Measurements from ENCODE around the gene ALDOA. TPM values are rescaled to one million over a fixed set of nuclear protein-coding genes. Genes with fewer than 3 reads are reported as not detected.

ALDOA gene
- total and polyA plus RNA-seq, 10 of the 15 experiments (the other 5 are each of a cell fraction or from before 2014, with no cell fraction given): 218 to 2,339 (median 1,095) TPM

DNA sequence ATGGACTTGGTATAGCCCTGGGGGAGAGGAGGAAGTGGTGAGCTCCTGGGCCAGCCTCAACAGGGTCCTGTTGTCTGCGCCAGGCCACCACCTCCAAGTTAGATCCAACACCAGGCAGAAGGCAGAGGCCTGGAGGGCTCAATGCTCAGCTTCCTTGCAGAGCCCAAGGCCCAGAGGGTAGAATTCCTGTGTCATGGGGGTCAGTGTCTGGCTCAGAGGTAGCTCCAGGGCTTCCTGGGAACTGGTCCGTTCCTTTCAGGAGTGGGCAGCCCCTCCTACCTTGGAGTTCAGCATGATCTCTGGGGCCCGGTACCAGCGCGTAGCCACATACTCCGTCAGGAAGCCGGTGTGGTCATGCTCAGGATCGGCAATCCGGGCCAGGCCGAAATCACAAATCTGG lies 52.2 kb downstream of the ALDOA start:
- 97% methylated on average over 10 of the region's 10 CpGs for WGBS (ENCODE audit: insufficient coverage, insufficient replicate concordance, low lambda C conversion rate, missing lambda C conversion rate)
- no peaks in the 10 kb centered on the region; the same call in 1 of the 2 replicates for H3K79me2 ChIP-seq (ENCODE audit: control insufficient read depth, insufficient read depth, low read length)
- ChIA-PET CTCF (no interaction called here), SMC1A (ENCODE audit: uncharacterized antibody, unreplicated experiment) (no interaction called here), RAD21 (ENCODE audit: unreplicated experiment) (no interaction called here), POLR2A (no interaction called here)
- H2AFZ ChIP-seq (ENCODE audit: control insufficient read depth, low read depth, low read length): no peak overlapping the region
- peaks cover 11% of the 10 kb centered on the region for H3K4me1 ChIP-seq (ENCODE audit: control insufficient read depth, insufficient read depth, low read length)
- DNase-seq (ENCODE audit: low read depth, low spot score) (no peak), ATAC-seq (no peak), FAIRE-seq (no peak)
- in situ Hi-C loops (cut with MboI): no loop called here
- H3K4me2 ChIP-seq (ENCODE audit: control insufficient read depth, insufficient read depth): no peak overlapping the region
- no peak overlapping the region for H3K9ac ChIP-seq (ENCODE audit: control insufficient read depth, insufficient read depth, low read length)
- H3K36me3 ChIP-seq (ENCODE audit: control insufficient read depth in 2 of 2, insufficient read depth in 2 of 2, low read length in 1 of 2): no peaks in the 10 kb centered on the region; a peak in 1 of 4 replicates
- TF ChIP-seq NFYA (IDR thresholded peaks at IDR 0.05; ENCODE audit: borderline replicate concordance, low read depth, low read length) (no peak), JUNB (IDR thresholded peaks at IDR 0.05) (no peak), EP300 (IDR thresholded peaks at IDR 0.05; ENCODE audit: borderline replicate concordance in 1 of 2, control insufficient read depth in 1 of 2, low read depth in 2 of 2, low read length in 2 of 2) (no peak), ZBTB11 (CRISPR knock-in tag; IDR thresholded peaks at IDR 0.05) (no peak), DPF2 (IDR thresholded peaks at IDR 0.05) (no peak), MYB (IDR thresholded peaks at IDR 0.05; ENCODE audit: borderline replicate concordance, low read depth, low read length) (no peak), STAT3 (IDR thresholded peaks at IDR 0.05; ENCODE audit: low read depth, low read length) (no peak), CHD2 (IDR thresholded peaks at IDR 0.05; ENCODE audit: borderline replicate concordance, low read depth, low read length) (no peak), RAD51 (IDR thresholded peaks at IDR 0.05) (no peak), ZNF687 (IDR thresholded peaks at IDR 0.05) (no peak), TBL1XR1 (IDR thresholded peaks at IDR 0.05; ENCODE audit: low read depth, low read length) (no peak), FOXK2 (IDR thresholded peaks at IDR 0.05) (no peak)
- BruUV-seq (replicated peaks): no TSS peak
- no peaks in the 10 kb centered on the region for H4K20me1 ChIP-seq (ENCODE audit: control insufficient read depth, insufficient read depth)
- no peak overlapping the region for H3K4me3 ChIP-seq
- no peaks in the 10 kb centered on the region for H3K27me3 ChIP-seq (replicated peaks in 1 of 2; ENCODE audit: control insufficient read depth in 2 of 2, insufficient read depth in 2 of 2, low read length in 1 of 2)
- intact Hi-C loops (cut with micrococcal nuclease; ENCODE audit: unreplicated experiment): no loop called here
- H3K9me3 ChIP-seq (replicated peaks; ENCODE audit: control insufficient read depth, insufficient read depth, low read length): no peaks in the 10 kb centered on the region
- no peak overlapping the region for H3K27ac ChIP-seq (ENCODE audit: control insufficient read depth, insufficient read depth)

Data from GM12878 (cell line).